Mesodermal cell (in vitro differentiated cells): ENCODE results near the gene FGD4.
A peak's percentile ranks its signal among the peaks of the same experiment; 100 is the strongest.
"Not testable (repeated sequence)": the region's sequence is repeated elsewhere in the genome, so short reads cannot be mapped to it uniquely, and the experiment has no call there.

Experiments used
- H3K27ac ChIP-seq: 2 replicates; pipeline ENCODE4 v1.7.0; 2013; ENCODE audit warnings: mild to moderate bottlenecking, low read depth, low read length, moderate library complexity; ENCODE audit not compliant: severe bottlenecking
- H3K36me3 ChIP-seq: 2 replicates; pipeline ENCODE4 v1.7.1; 2013; ENCODE audit warnings: mild to moderate bottlenecking, low read length, moderate library complexity; ENCODE audit not compliant: control insufficient read depth, insufficient read depth
- H3K4me1 ChIP-seq: one replicate; pipeline ENCODE4 v1.7.1; 2013; ENCODE audit warnings: mild to moderate bottlenecking, low read length; ENCODE audit not compliant: insufficient read depth, control insufficient read depth, poor library complexity, severe bottlenecking
- H3K4me3 ChIP-seq: 2 replicates; pipeline ENCODE4 v1.7.0; 2013; ENCODE audit warnings: low read length, control low read depth, mild to moderate bottlenecking; ENCODE audit not compliant: insufficient read depth, poor library complexity, severe bottlenecking; ENCODE audit errors: extremely low read depth
- H3K9me3 ChIP-seq: 2 replicates; pipeline ENCODE4 v1.7.1; 2013; ENCODE audit warnings: mild to moderate bottlenecking, low read length, moderate library complexity; ENCODE audit not compliant: control insufficient read depth
- WGBS, 2 experiments: methylation state at CpG; one replicate each; pipeline ENCODE4 v1.1.5; 2013; ENCODE audit warnings: missing lambda C conversion rate in 2 of 2; ENCODE audit not compliant: insufficient coverage in 2 of 2; 5-methylcytosine and 5-hydroxymethylcytosine counted together

The FGD4 gene

GRCh38 chr12:32560520-32560919 is 161.2 kb downstream of the FGD4 start:
- WGBS, 2 experiments = 86% methylated on average over 2 of the region's 4 CpGs; no CpG with 5 or more reads in 1 of the 2 experiments
- H3K36me3 ChIP-seq = no peaks in the 10 kb centered on the region
- no peaks in the 10 kb centered on the region for H3K9me3 ChIP-seq
- H3K4me1 ChIP-seq = no peaks in the 10 kb centered on the region
- H3K27ac ChIP-seq = no peak overlapping the region
- H3K4me3 ChIP-seq = no peak overlapping the region

GRCh38 chr12:32561931-32562341 is 162.6 kb downstream of the FGD4 start:
- peak overlapping the region; percentile 32 for H3K27ac ChIP-seq
- H3K4me3 ChIP-seq = no peak overlapping the region

GRCh38 chr12:32562413-32562812 is 163.1 kb downstream of the FGD4 start:
- not testable (repeated sequence) for H3K36me3 ChIP-seq, H3K9me3 ChIP-seq, H3K4me3 ChIP-seq, H3K4me1 ChIP-seq
- no CpG with 5 or more reads among the region's 6 CpGs for WGBS, 2 experiments
- H3K27ac ChIP-seq = peak overlapping the region; percentile 32

More at GRCh38 chr12:32561931-32562341, 162.6 kb downstream of the FGD4 start:
- H3K9me3 ChIP-seq = no peaks in the 10 kb centered on the region
- no peaks in the 10 kb centered on the region for H3K36me3 ChIP-seq
- 85 to 87% methylated on average over 7 of the region's 11 CpGs for WGBS, 2 experiments
- H3K4me1 ChIP-seq = peaks cover 5% of the 10 kb centered on the region

- Histone ChIP-seq H3K36me3 (no peaks in the 10 kb centered on the region), H3K4me3 (no peak overlapping the region), H3K4me1 (peaks cover 14% of the 10 kb centered on the region), H3K27ac (peak overlapping the region; percentile 49), H3K9me3 (no peaks in the 10 kb centered on the region)
- no CpG with 5 or more reads among the region's 2 CpGs for WGBS, 2 experiments
Observed at GRCh38 chr12:32566663-32567295, 167.4 kb downstream of the FGD4 start.

GRCh38 chr12:32567296-32567674 is 167.9 kb downstream of the FGD4 start:
- WGBS, 2 experiments = 74 to 80% methylated on average over 2 to 3 of the region's 6 CpGs
- Histone ChIP-seq H3K36me3 (no peaks in the 10 kb centered on the region), H3K4me3 (no peak overlapping the region), H3K4me1 (peaks cover 14% of the 10 kb centered on the region), H3K27ac (no peak overlapping the region), H3K9me3 (no peaks in the 10 kb centered on the region)

- Histone ChIP-seq H3K4me3 (no peak overlapping the region), H3K9me3 (no peaks in the 10 kb centered on the region), H3K4me1 (peaks cover 14% of the 10 kb centered on the region), H3K36me3 (no peaks in the 10 kb centered on the region), H3K27ac (no peak overlapping the region)
- no CpG with 5 or more reads among the region's 1 CpG for WGBS, 2 experiments
Observed at GRCh38 chr12:32568228-32568627, 168.9 kb downstream of the FGD4 start.

GRCh38 chr12:32569259-32569658 is 169.9 kb downstream of the FGD4 start:
- peak overlapping the region; percentile 48 for H3K27ac ChIP-seq

GRCh38 chr12:32574585-32574984 is 175.2 kb downstream of the FGD4 start:
- WGBS, 2 experiments = no CpG with 5 or more reads among the region's 1 CpG
- Histone ChIP-seq H3K9me3 (no peaks in the 10 kb centered on the region), H3K36me3 (peaks cover 6% of the 10 kb centered on the region), H3K4me3 (no peak overlapping the region), H3K27ac (no peak overlapping the region), H3K4me1 (no peaks in the 10 kb centered on the region)

More at GRCh38 chr12:32569259-32569658, 169.9 kb downstream of the FGD4 start:
- H3K36me3 ChIP-seq = no peaks in the 10 kb centered on the region
- WGBS, 2 experiments = 83 to 95% methylated on average over 1 to 2 of the region's 2 CpGs
- H3K4me1 ChIP-seq = peaks cover 14% of the 10 kb centered on the region
- H3K4me3 ChIP-seq = no peak overlapping the region
- H3K9me3 ChIP-seq = no peaks in the 10 kb centered on the region

GRCh38 chr12:32577328-32577727 is 178.0 kb downstream of the FGD4 start:
- Histone ChIP-seq H3K4me3 (no peak overlapping the region), H3K4me1 (no peaks in the 10 kb centered on the region), H3K27ac (no peak overlapping the region), H3K36me3 (peaks cover 13% of the 10 kb centered on the region), H3K9me3 (no peaks in the 10 kb centered on the region)
- 80% methylated on average over 1 of the region's 2 CpGs; no CpG with 5 or more reads in 1 of the 2 experiments for WGBS, 2 experiments

GRCh38 chr12:32583534-32583933 is 184.2 kb downstream of the FGD4 start:
- H3K27ac ChIP-seq = peak overlapping the region; percentile 26
- H3K4me1 ChIP-seq = peaks cover 7% of the 10 kb centered on the region
- H3K36me3 ChIP-seq = peaks cover 10% of the 10 kb centered on the region
- no CpG with 5 or more reads among the region's 1 CpG for WGBS, 2 experiments
- H3K4me3 ChIP-seq = no peak overlapping the region
- H3K9me3 ChIP-seq = no peaks in the 10 kb centered on the region

GRCh38 chr12:32585680-32586079 is 186.3 kb downstream of the FGD4 start:
- H3K36me3 ChIP-seq = peaks cover 10% of the 10 kb centered on the region

More at GRCh38 chr12:32585680-32586079, 186.3 kb downstream of the FGD4 start:
- peaks cover 7% of the 10 kb centered on the region for H3K4me1 ChIP-seq
- H3K27ac ChIP-seq = no peak overlapping the region
- no peaks in the 10 kb centered on the region for H3K9me3 ChIP-seq
- H3K4me3 ChIP-seq = no peak overlapping the region
- 83 to 93% methylated on average over 1 of the region's 5 CpGs for WGBS, 2 experiments
